K562 (cell line): ENCODE results near the gene ASPRV1. TPM values are rescaled to one million over a fixed set of nuclear protein-coding genes. Genes with fewer than 3 reads are reported as not detected.

Experiments
- E2F6 ChIP-seq, 2 experiments: IDR thresholded peaks; 2 replicates each; pipeline ENCODE4 v1.6.1; 2011; ENCODE audit warnings: borderline replicate concordance in 1 of 2, control low read depth in 1 of 2, low read depth in 1 of 2, low read length in 1 of 2, mild to moderate bottlenecking in 1 of 2, mixed read lengths in 1 of 2, moderate library complexity in 1 of 2; ENCODE audit not compliant: insufficient read depth in 1 of 2, insufficient read length in 1 of 2, poor library complexity in 1 of 2, severe bottlenecking in 1 of 2; ENCODE audit errors: extremely low read depth in 1 of 2
- KLF6 ChIP-seq: fragments of 250-450 bp; sonication (Bioruptor Pico); IDR thresholded peaks from 2 replicates; pipeline ENCODE4 v1.4.0; 2020; ENCODE audit warnings: mild to moderate bottlenecking, moderate library complexity, borderline replicate concordance
- TAL1 ChIP-seq: fragments of 450-650 bp; IDR thresholded peaks from 2 replicates; pipeline ENCODE4 v1.6.1; 2016; ENCODE audit warnings: mild to moderate bottlenecking
- ZNF57 ChIP-seq: fragments of 450-650 bp; formaldehyde crosslinking; IDR thresholded peaks from 2 replicates; pipeline ENCODE4 v1.4.0; 2020; ENCODE audit warnings: mild to moderate bottlenecking, moderate library complexity
- polyA plus RNA-seq, 8 experiments: library from polyadenylated mRNA; depleted of rRNA in 4 of 8; stranded (reverse) in 5 of 8; unstranded in 3 of 8; fragments of >200 nt; fragmentation: Nextera tagmentation in 2 of 8; fragmentation: Illumina TruSeq in 1 of 8; extraction: Ambion mirVana in 2 of 8; extraction: Trizol in 1 of 8; gene quantifications; 2 replicates each; pipeline versions ENCODE4 v1.2.1 to v1.2.3, GENCODE V29; 2011 to 2014; ENCODE audit warnings: inconsistent platforms in 1 of 8, missing spikeins in 1 of 8
- total RNA-seq, 7 experiments: library from RNA; depleted of rRNA in 6 of 7; stranded (reverse); fragments of >200 nt in 6 of 7; fragmentation: Illumina TruSeq in 2 of 7; extraction: Trizol in 2 of 7; gene quantifications; 2 replicates each; pipeline versions ENCODE4 v1.2.1 to v1.2.3, GENCODE V29; 2011 to 2021; ENCODE audit warnings: low replicate concordance in 1 of 7
- TF ChIP-seq, protein P1 (sequence below): fragments of 250-450 bp; sonication (Bioruptor Pico); IDR thresholded peaks from 2 replicates; pipeline ENCODE4 v1.9.0; 2021; ENCODE audit warnings: mild to moderate bottlenecking, inconsistent platforms
- TF ChIP-seq, protein P2 (sequence below), 2 experiments: fragments of 450-650 bp; formaldehyde crosslinking in 1 of 2; IDR thresholded peaks; 2 replicates each; pipeline versions ENCODE4 v1.4.0 to v1.6.1; 2014 to 2020; ENCODE audit warnings: mild to moderate bottlenecking in 2 of 2, borderline replicate concordance in 1 of 2, low read depth in 1 of 2

The ASPRV1 gene
- total and polyA plus RNA-seq, 9 of the 15 experiments (the other 6 are each of a cell fraction or from before 2014, with no cell fraction given), result 0.17 to 0.72 (median 0.47) TPM; not detected in 1

DNA sequence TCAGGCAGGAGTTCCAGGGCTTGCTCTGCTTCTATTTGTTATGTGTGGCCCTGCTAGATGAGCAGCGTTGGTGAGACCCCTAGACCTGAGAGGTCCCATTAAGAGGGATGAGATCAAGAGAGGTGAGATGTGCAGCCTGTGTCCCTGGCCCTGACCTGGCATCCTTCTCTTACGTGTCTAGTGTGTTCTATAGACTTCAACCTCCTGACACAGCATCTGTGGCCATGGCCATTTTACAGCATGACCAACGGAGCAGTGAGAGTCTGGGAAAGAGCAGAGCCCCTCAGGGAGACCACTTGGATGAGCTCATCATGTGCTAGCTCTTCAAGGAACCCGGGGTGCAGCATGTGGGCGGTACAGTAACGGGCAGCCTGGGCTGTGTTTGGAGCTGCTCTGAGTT lies 32.7 kb upstream of the ASPRV1 start (continued):
- TF ChIP-seq E2F6 (IDR thresholded peaks at IDR 0.05; ENCODE audit: borderline replicate concordance in 1 of 2, extremely low read depth in 1 of 2, insufficient read depth in 1 of 2, insufficient read length in 1 of 2, low read depth in 1 of 2, low read length in 1 of 2, poor library complexity in 1 of 2, severe bottlenecking in 1 of 2) (no peak), ZNF57 (CRISPR knock-in tag) (no peak), TAL1 (no peak), KLF6 (CRISPR knock-in tag) (no peak)
- TF ChIP-seq, protein P1, sequence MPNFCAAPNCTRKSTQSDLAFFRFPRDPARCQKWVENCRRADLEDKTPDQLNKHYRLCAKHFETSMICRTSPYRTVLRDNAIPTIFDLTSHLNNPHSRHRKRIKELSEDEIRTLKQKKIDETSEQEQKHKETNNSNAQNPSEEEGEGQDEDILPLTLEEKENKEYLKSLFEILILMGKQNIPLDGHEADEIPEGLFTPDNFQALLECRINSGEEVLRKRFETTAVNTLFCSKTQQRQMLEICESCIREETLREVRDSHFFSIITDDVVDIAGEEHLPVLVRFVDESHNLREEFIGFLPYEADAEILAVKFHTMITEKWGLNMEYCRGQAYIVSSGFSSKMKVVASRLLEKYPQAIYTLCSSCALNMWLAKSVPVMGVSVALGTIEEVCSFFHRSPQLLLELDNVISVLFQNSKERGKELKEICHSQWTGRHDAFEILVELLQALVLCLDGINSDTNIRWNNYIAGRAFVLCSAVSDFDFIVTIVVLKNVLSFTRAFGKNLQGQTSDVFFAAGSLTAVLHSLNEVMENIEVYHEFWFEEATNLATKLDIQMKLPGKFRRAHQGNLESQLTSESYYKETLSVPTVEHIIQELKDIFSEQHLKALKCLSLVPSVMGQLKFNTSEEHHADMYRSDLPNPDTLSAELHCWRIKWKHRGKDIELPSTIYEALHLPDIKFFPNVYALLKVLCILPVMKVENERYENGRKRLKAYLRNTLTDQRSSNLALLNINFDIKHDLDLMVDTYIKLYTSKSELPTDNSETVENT (CRISPR knock-in tag), result no peak
- TF ChIP-seq, protein P2, sequence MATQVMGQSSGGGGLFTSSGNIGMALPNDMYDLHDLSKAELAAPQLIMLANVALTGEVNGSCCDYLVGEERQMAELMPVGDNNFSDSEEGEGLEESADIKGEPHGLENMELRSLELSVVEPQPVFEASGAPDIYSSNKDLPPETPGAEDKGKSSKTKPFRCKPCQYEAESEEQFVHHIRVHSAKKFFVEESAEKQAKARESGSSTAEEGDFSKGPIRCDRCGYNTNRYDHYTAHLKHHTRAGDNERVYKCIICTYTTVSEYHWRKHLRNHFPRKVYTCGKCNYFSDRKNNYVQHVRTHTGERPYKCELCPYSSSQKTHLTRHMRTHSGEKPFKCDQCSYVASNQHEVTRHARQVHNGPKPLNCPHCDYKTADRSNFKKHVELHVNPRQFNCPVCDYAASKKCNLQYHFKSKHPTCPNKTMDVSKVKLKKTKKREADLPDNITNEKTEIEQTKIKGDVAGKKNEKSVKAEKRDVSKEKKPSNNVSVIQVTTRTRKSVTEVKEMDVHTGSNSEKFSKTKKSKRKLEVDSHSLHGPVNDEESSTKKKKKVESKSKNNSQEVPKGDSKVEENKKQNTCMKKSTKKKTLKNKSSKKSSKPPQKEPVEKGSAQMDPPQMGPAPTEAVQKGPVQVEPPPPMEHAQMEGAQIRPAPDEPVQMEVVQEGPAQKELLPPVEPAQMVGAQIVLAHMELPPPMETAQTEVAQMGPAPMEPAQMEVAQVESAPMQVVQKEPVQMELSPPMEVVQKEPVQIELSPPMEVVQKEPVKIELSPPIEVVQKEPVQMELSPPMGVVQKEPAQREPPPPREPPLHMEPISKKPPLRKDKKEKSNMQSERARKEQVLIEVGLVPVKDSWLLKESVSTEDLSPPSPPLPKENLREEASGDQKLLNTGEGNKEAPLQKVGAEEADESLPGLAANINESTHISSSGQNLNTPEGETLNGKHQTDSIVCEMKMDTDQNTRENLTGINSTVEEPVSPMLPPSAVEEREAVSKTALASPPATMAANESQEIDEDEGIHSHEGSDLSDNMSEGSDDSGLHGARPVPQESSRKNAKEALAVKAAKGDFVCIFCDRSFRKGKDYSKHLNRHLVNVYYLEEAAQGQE (IDR thresholded peaks at IDR 0.05; ENCODE audit: borderline replicate concordance), result no peak
- TF ChIP-seq, protein P2 (CRISPR knock-in tag; IDR thresholded peaks at IDR 0.05; ENCODE audit: low read depth), result no peak
- TF ChIP-seq, all 486 proteins: peak for 0
